GM19324 (cell line): ENCODE results near the gene DNAJB1.

Experiments used
- ATAC-seq: cut with Tn5 transposase; IDR thresholded peaks from one replicate; pipeline ENCODE4 v1.9.1; 2021; ENCODE audit warnings: mild to moderate bottlenecking, moderate library complexity; ENCODE audit not compliant: unreplicated experiment, low FRiP score

DNAJB1 gene

DNA sequence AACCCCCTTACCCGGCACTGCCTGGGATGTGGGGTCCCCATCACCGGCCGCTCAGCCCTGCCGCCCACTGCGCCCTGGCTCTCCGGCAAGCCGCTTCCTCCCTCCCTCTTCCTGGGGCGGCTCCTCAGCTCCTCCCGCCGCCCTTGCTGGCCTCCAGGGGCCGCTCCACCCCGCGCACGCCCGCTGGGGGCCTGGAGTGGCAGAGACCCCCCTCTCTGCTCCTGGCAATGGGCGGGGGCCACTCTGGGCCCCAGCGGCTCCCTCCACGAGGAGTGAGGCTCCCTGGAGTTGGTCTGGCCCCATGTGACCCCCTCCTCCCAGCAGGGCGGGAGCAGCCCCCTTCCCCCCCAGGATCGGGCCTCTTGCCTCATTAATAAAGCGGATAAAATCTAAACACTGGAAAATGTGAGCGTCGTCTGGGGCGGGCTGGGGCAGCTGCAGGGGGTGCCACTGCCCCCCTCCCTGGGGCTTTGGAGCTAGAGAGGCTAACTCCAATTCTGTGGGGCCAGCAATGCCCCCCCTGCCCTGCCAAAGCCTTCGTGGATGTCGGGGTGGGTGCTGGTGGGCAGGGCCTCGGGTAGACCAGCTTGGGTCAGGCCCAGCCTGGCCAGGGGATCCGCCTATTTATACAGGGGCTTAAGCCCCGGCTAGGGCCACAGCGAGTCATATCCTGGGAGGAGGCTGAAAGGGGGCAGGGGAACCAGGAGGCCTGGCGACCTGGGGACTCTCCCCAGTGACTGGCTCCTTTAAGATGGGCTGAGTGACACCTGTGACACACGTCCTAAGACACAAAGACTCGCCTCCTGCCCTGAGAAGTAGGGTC, 42.7 kb downstream of the DNAJB1 start, which contains the start of gene PTGER1:
PTGER1 (minus strand) TSS at position 104 of the 823 bp plus-strand sequence. CDS start 1,034 bp downstream, outside the sequence.
- ATAC-seq, result no peak

DNA sequence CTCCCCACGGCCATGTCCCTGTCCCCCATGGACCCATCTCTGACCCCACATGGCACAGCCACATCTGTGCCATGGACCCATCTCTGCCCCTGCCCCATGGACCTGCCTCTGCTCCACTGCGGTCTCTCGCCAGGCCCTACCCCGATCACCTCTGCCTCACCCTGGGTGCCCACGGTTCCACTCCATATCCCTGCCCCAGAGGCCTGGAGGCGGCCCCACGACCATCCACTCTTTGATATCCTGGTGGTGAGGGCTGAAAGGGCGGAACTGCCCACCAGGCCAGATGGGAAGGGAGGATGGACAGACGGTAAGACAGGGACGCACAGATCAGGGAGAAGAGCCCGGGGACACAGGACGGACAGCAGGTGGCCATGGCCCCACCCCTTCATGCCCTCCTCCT, 43.4 kb downstream of the DNAJB1 start:
- ATAC-seq, result no peak

DNA sequence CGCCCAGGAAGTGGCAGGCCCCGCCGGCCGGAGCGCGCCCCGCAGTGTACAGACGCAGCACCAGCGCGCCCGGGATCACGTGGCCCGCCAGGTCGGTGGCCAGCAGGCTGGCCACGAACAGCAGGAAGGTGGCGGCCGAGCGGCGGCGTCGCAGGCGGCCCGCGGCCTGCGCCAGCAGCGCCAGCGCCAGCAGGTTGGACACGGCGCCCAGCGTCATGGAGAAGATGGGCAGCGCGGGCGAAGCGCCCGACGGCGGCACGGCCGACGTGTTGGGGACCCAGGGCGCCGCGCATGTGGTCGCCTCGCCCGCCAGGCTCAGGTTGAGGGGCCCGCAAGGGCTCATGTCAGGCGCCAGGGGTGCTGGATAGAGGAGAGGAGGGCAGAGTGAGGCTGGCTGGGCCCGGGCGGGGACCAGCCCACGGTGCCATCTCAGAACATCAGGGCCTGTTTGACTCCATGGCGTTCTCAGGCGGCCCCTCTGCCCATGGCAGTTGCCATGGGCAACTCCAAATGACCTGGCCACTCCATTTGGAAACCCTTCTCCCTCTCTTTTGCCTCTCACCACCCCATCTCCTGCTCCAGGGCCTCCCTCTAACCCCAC, 44.1 kb downstream of the DNAJB1 start:
- no peak for ATAC-seq

DNA sequence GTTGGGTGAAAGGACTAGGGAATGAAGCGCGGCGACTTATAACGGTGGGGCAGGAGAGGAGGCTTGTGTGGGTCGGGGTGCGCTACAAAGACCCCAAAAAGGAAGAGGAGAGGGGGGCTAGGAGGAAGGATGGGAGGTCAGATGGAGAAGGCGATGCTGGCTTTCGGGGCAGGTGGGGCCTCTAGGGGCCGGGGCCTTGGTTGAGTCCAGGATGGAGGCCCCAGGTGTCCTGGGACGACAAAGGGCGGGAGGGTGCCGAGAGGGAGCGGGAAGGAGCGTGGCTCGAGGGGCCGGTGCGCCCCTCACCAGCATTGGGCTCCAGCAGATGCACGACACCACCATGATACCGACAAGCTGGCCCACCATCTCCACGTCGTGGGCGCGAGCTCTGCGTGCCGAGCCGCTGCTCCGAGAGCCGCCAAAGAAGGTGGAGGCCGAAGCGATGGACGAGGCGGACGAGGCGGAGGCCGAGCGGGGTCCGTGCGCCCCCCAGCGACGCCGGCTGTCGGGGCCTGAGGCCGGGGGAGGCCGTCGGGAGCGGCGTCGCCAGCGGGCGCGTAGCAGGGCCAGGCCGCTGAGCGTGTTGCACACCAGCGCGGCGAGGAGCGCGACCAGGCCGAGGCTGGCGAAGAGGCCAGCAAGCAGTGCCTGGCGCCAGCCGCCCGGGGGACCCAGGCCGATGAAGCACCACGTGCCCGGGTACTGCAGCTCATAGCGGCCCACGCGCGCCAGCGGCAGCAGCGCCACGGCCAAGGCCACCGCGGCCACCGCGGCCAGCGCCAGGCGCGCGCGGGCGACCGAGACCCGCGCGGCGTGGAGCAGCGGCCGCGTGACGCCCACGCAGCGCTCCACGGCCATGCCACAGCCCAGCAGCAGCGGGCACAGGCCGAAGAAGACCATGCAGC, 44.9 kb downstream of the DNAJB1 start:
- ATAC-seq, result no peak

DNA sequence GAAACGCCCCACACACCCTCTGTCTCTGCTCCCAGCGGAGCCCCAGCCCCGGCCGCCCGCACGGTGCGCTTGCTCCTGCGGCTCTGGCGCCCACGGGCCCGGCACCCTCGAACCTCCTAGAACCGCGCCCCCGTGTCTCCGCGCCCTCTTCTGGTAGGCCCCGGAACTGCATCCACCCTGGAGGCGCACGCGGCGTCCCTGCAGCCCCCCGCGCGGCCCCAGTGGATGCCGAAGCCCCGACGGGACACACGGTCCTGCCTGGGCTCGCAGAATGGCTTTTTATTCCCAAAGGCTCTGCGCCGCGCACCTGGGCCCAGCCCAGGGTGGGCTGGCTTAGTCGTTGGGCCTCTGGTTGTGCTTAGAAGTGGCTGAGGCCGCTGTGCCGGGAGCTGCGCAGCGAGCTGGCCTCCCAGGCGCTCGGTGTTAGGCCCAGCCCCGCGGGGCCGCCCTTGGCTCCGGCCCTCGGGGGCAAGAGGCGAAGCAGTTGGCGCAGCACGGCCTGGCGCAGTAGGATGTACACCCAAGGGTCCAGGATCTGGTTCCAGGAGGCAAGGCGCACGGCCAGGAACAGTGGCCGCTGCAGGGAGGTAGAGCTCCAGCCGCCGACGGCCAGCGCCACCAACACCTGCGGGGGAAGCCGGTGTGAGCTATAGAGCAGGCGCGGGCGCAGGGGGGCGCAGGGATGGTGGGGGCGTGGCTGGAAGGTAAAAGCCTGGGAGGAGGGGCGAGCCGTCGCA, 45.8 kb downstream of the DNAJB1 start:
- ATAC-seq, result no peak

DNA sequence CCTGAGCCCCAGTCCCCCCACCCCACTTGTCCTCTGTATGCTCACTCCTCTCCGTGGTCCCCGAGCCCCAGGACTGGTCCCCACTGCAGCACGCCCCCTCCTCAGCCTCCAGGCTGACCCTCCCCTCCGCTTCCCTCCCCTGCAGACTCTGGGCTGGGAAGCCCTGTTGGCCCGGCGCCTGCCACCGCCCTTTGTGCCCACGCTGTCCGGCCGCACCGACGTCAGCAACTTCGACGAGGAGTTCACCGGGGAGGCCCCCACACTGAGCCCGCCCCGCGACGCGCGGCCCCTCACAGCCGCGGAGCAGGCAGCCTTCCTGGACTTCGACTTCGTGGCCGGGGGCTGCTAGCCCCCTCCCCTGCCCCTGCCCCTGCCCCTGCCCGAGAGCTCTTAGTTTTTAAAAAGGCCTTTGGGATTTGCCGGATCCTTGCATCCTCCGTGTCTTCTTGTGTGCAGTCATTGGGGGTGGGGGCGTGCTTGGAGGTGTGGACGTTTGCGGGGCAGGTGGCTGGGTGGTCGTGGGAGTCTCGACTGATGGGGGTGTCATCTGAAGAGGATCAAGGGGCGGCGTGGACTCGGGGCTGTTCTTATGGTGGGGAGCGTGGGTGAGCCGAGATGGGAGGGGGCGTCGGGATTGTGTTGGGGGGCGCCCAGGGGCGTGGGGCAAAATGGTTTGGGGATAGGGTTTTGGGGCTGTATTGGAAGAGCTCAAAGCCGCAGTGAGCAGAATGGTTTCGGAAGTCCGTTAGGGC, 46.6 kb downstream of the DNAJB1 start:
- ATAC-seq, result no peak

DNA sequence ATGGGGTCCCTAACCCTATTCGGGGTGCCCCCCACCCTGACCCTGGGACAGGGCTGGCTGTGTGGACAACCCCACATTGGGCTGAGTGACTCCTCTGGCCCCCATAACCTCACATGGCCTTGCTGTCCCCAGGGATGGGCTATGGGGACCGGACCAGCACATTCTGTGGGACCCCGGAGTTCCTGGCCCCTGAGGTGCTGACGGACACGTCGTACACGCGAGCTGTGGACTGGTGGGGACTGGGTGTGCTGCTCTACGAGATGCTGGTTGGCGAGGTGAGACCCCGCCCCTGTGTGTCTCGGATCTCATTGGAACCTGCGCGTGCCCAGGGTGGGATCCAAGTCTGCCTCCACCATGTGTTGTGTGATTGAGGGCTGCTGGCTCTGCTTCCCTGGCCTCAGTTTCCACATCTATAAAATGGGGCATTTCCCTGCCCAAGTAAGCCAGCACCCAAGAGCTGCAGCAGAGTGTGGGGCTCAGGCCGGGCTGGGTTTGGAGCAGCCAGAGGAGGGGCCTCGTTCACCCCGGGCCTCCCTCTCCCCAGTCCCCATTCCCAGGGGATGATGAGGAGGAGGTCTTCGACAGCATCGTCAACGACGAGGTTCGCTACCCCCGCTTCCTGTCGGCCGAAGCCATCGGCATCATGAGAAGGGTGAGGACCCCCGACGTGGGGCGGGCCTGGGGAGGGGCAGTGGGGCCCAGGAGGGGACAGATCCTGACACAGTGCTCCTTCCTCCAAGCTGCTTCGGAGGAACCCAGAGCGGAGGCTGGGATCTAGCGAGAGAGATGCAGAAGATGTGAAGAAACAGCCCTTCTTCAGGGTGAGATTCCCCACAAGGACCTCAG, 47.9 kb downstream of the DNAJB1 start:
- ATAC-seq, result no peak

DNA sequence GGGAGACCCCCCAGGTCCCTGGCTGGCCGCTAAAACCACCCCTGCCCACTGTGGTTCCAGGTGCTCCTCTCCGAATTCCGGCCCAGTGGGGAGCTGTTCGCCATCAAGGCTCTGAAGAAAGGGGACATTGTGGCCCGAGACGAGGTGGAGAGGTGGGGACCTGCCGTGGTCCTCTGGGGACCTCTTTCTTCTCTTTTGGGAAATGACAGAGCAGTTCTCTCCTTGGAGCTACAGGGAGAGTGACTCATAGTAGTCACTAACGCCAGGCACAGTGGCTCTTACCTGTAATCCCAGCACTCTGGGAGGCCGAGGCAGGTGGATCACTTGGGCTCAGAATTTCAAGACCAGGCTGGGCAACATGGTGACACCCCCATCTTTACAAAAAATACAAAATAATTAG, 50.4 kb downstream of the DNAJB1 start:
- ATAC-seq, result no peak

DNA sequence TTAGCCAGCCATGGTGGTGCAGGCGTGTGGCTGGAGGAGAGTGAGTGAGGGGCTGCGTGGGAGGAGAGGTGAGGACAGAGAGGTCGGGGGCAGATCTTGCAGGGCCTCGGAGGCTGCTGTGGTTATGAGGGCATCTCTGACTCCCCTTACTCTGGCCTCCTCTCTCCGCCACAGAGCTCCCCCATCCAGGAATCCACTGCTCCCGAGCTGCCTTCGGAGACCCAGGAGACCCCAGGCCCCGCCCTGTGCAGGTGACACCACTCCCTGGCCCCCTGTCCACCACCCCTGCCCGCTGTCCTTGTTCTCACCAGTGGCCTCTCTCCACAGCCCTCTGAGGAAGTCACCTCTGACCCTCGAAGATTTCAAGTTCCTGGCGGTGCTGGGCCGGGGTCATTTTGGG, 50.8 kb downstream of the DNAJB1 start:
- no peak for ATAC-seq
